ENCODE results near the gene DVL2. TPM values are rescaled to one million over a fixed set of nuclear protein-coding genes. Genes with fewer than 3 reads are reported as not detected.
A peak's percentile ranks its signal among the peaks of the same experiment; 100 is the strongest.

DVL2 gene
- total RNA-seq, 4 donors from 2014 or later, result 21.4 to 58.0 (median 37.3) TPM

DNA sequence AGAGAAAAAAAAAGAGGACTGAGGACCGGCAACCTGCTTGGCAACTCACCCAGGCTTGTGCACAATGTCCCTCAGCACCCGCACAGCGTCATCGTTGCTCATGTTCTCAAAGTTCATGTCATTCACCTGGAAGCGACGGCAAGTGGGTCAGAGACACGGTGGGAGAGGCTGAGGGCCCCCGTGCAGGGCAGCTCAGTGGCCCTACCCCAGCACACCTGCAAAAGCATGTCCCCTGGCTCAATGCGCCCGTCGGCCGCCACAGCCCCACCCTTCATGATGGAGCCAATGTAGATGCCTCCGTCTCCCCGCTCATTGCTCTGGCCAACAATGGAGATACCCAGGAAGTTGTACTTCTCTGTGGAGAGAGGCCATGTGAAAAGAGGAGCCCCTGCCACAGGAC, 5.4 kb downstream of the DVL2 start:
- DNase-seq, result no peak
- Histone ChIP-seq H3K36me3 (peaks cover 46 to 69% (median 46%) of the 10 kb centered on the region in 3 donors), H3K4me1 (peaks cover 15 to 93% (median 34%) of the 10 kb centered on the region in 3 donors), H3K27ac (peak overlapping the region; percentile 83 to 100 (median 90)), H3K9me3 (no peaks in the 10 kb centered on the region), H3K4me3 (no peak overlapping the region), H3K27me3 (no peaks in the 10 kb centered on the region)
- intact Hi-C loops (cut with DNase I), result no loop called here
- TF ChIP-seq CTCF (IDR thresholded peaks at IDR 0.05) (no peak), POLR2A (IDR thresholded peaks at IDR 0.05) (no peak)
- WGBS, 2 donors, result 69 to 92% methylated on average over 8 to 13 of the region's 14 CpGs

- H3K4me3 ChIP-seq, result no peak overlapping the region
- DNase-seq, result no peak
- intact Hi-C loops (cut with DNase I), result no loop called here
- peaks cover 16 to 94% (median 37%) of the 10 kb centered on the region in 3 donors for H3K4me1 ChIP-seq
- H3K27ac ChIP-seq, result peak overlapping the region; percentile 83 to 100 (median 90)
- no peaks in the 10 kb centered on the region for H3K27me3 ChIP-seq
- 88 to 96% methylated on average over 15 of the region's 31 CpGs for WGBS, 2 donors
- H3K36me3 ChIP-seq, result peaks cover 60 to 88% (median 61%) of the 10 kb centered on the region in 3 donors
- TF ChIP-seq POLR2A (IDR thresholded peaks at IDR 0.05), result no peak
- no peak for TF ChIP-seq CTCF (IDR thresholded peaks at IDR 0.05)
- no peaks in the 10 kb centered on the region for H3K9me3 ChIP-seq
Measured at GRCh38 chr17:7226721-7227710, 7.3 kb downstream of the DVL2 start.

- DNase-seq, result no peak
- Histone ChIP-seq H3K4me3 (no peak overlapping the region), H3K27ac (peak overlapping the region; percentile 83 to 100 (median 90)), H3K4me1 (peaks cover 26 to 94% (median 42%) of the 10 kb centered on the region in 3 donors), H3K36me3 (peaks cover 60 to 99% (median 61%) of the 10 kb centered on the region in 3 donors), H3K27me3 (no peaks in the 10 kb centered on the region), H3K9me3 (no peaks in the 10 kb centered on the region)
- 33 to 82% methylated on average over 1 to 10 of the region's 21 CpGs for WGBS, 2 donors
- TF ChIP-seq CTCF (IDR thresholded peaks at IDR 0.05), result no peak
- TF ChIP-seq POLR2A (IDR thresholded peaks at IDR 0.05), result no peak
- intact Hi-C loops (cut with DNase I), result no loop called here
Measured at GRCh38 chr17:7225711-7226331, 8.5 kb downstream of the DVL2 start.

GRCh38 chr17:7224661-7225111, 9.6 kb downstream of the DVL2 start:
- H3K4me1 ChIP-seq, result peaks cover 30 to 90% (median 46%) of the 10 kb centered on the region in 3 donors
- H3K4me3 ChIP-seq, result no peak overlapping the region
- 90 to 100% methylated on average over 2 to 5 of the region's 15 CpGs for WGBS, 2 donors
- no peak for TF ChIP-seq CTCF (IDR thresholded peaks at IDR 0.05)
- TF ChIP-seq POLR2A (IDR thresholded peaks at IDR 0.05), result no peak
- H3K27me3 ChIP-seq, result no peaks in the 10 kb centered on the region
- H3K9me3 ChIP-seq, result no peaks in the 10 kb centered on the region
- H3K36me3 ChIP-seq, result peaks cover 55 to 87% (median 55%) of the 10 kb centered on the region in 3 donors
- H3K27ac ChIP-seq, result peak overlapping the region; percentile 35 to 100 (median 90)
- intact Hi-C loops (cut with DNase I), result no loop called here
- no peak for DNase-seq

All from esophagus squamous epithelium (tissue), 5 donors.